GM12872 (cell line): ENCODE data around the gene CAMTA1.

Experiments
- TF ChIP-seq, protein P1 (sequence below): IDR thresholded peaks from 3 replicates; pipeline ENCODE4 v1.5.1; 2011; ENCODE audit warnings: low read depth, mild to moderate bottlenecking, low read length, moderate library complexity; ENCODE audit not compliant: insufficient read depth

The CAMTA1 gene

DNA sequence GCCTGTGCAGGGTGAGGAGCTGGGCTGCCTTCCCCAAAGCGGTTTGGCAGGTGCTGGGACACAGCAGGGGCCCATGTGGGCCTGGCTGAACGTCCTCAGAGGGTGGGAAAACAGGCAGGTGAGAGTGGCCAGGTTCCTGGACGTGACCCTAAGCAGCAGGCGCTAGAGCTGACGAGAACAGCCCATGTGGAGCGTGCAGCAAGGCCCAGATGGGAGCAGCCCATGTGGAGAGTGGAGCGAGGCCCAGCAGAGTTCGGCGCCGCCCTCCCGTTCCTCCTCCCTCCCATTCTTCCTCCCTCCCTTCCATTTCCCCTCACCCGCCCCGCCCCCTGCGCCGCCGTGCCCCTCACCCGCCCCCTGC is 671.4 kb downstream of the CAMTA1 start:
- TF ChIP-seq, protein P1, sequence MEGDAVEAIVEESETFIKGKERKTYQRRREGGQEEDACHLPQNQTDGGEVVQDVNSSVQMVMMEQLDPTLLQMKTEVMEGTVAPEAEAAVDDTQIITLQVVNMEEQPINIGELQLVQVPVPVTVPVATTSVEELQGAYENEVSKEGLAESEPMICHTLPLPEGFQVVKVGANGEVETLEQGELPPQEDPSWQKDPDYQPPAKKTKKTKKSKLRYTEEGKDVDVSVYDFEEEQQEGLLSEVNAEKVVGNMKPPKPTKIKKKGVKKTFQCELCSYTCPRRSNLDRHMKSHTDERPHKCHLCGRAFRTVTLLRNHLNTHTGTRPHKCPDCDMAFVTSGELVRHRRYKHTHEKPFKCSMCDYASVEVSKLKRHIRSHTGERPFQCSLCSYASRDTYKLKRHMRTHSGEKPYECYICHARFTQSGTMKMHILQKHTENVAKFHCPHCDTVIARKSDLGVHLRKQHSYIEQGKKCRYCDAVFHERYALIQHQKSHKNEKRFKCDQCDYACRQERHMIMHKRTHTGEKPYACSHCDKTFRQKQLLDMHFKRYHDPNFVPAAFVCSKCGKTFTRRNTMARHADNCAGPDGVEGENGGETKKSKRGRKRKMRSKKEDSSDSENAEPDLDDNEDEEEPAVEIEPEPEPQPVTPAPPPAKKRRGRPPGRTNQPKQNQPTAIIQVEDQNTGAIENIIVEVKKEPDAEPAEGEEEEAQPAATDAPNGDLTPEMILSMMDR: no peak

GRCh38 chr1:7457811-7458210 is 672.6 kb downstream of the CAMTA1 start:
- TF ChIP-seq, protein P1: no peak

GRCh38 chr1:7458946-7459345 is 673.7 kb downstream of the CAMTA1 start:
- TF ChIP-seq, protein P1: no peak

- TF ChIP-seq, protein P1: no peak
Observed at GRCh38 chr1:7459914-7460313, 674.7 kb downstream of the CAMTA1 start.

GRCh38 chr1:7460807-7461206 is 675.6 kb downstream of the CAMTA1 start:
- TF ChIP-seq, protein P1: 0 out of 3 replicates have a peak, but pooled peaks have one; percentile 6

DNA sequence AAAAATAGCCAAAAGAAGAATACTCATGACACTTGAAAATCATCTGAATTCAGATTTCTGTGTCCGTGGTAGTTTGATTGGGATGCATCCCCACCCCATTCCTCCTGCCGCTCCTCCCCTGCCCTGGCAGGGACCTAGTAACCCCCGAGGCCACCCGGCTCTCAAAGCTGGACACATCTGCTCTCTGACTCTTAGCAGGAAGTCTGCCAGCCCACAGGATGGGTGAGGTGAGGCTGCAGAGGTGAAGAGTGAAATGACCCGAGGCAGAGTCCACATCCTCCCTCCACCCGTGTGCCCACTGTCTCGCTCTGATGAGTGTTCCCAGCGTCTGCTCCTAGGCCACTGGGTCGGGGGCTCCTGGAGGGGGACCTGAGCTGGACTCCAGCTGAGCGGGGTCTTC is 677.4 kb downstream of the CAMTA1 start:
- TF ChIP-seq, protein P1: no peak

DNA sequence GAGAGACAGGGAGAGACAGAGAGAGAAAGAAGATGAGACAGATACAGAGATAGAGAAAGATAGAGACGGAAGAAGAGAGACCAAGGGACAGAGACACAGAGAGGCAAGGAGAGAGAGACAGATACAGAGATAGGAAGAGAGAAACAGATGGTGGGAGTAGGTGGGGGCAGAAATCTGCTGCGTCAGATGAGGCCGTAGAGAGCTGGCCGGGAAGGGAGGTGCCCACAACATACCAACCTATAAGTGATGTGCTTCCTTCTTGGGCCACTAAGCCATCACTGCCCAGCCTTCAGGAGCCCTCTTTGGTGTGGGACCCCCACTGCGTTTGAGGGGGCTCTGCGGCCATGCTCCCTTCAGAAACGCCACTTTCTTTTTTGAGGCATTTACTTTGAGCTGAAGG is 678.3 kb downstream of the CAMTA1 start:
- TF ChIP-seq, protein P1: no peak

DNA sequence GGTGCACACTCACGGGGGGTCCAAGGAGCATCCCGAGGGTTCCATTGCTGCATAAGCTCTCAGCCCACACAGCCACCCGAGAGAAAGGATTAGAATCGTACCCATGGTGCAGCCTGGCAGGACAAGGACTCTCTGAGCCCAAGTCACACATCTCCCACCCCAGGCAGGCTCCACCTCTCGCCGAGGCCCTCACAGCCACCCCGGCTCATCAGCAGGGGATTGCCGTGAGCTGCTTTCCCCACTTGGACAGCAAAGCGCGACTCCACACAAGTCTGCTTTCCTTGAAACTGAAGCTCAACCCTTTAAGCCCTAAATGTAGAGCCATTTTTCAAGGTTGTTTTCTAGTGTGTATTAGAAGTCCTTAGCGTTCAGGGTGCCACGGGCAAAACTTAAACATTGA is 679.5 kb downstream of the CAMTA1 start:
- TF ChIP-seq, protein P1: no peak
